Glomerular endothelial cell (primary cell): ENCODE results near the gene NR4A2. TPM values are rescaled to one million over a fixed set of nuclear protein-coding genes. Genes with fewer than 3 reads are reported as not detected.

Experiments
- total RNA-seq: library from RNA; depleted of rRNA; stranded (reverse); fragments of >200 nt; gene quantifications from 2 replicates; pipeline ENCODE4 v1.2.3, GENCODE V29; 2015

The NR4A2 gene
- total RNA-seq, 1 donor from 2014 or later: 0.58 TPM

Other genes with a start within 250 kb of the NR4A2 start
- 16.5 and 19.7 TPM in 2 replicates for gene GPD2, start 103.7 kb upstream of the NR4A2 start, total RNA-seq